ENCODE data around the gene EPS8. TPM values are rescaled to one million over a fixed set of nuclear protein-coding genes. Genes with fewer than 3 reads are reported as not detected.

The EPS8 gene
- total RNA-seq, 1 donor from 2014 or later: 58.2 TPM

GRCh38 chr12:15796493-15797141, 7.4 kb upstream of the EPS8 start:
- Histone ChIP-seq H3K27me3 (no peaks in the 10 kb centered on the region), H3K9me3 (no peaks in the 10 kb centered on the region), H3K36me3 (no peaks in the 10 kb centered on the region), H3K27ac (no peak overlapping the region), H3K4me3 (no peak overlapping the region), H3K4me1 (no peaks in the 10 kb centered on the region)
- TF ChIP-seq, protein P1, sequence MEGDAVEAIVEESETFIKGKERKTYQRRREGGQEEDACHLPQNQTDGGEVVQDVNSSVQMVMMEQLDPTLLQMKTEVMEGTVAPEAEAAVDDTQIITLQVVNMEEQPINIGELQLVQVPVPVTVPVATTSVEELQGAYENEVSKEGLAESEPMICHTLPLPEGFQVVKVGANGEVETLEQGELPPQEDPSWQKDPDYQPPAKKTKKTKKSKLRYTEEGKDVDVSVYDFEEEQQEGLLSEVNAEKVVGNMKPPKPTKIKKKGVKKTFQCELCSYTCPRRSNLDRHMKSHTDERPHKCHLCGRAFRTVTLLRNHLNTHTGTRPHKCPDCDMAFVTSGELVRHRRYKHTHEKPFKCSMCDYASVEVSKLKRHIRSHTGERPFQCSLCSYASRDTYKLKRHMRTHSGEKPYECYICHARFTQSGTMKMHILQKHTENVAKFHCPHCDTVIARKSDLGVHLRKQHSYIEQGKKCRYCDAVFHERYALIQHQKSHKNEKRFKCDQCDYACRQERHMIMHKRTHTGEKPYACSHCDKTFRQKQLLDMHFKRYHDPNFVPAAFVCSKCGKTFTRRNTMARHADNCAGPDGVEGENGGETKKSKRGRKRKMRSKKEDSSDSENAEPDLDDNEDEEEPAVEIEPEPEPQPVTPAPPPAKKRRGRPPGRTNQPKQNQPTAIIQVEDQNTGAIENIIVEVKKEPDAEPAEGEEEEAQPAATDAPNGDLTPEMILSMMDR (IDR thresholded peaks at IDR 0.05): no peak
- ATAC-seq: no peak
- no peak for DNase-seq
- intact Hi-C loops (cut with DNase I): no loop called here

DNA sequence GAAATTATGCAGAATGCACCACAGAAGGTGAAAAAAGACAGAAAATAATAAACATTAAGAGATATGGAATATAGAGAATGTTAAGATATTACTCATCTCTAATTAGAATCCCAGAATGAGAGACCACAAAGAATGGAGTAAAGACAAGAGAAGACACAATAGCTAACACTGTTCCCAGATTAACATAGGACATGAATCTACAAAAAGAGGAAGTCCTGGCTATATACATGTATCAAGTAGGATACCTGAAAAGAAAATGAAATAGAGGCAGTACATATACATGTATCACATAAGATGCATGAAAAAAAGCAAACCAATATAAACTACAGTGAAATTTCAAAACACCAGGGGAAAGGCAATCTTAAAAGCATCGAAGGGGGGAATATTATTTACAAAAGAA, 5.6 kb upstream of the EPS8 start:
- ATAC-seq: no peak

DNA sequence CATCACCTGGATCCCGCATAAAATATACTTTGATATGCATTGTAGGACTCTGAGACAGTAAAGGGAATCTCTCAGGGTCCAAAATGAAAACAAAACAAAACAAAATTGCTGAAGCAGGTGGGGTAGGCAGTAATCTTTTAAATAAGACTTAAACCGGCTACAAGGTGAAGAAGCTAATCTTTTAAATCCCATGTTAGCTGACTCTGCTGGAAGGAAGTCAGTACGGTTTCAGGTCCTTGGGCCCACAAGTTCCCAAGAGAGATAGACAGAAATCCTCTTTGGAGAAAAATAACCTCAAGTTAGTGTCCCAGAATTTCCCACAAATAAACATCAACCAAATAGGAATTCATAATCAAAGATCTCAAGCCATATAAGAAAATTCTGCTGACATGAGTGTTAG, 5.0 kb upstream of the EPS8 start:
- Histone ChIP-seq H3K4me1 (no peaks in the 10 kb centered on the region), H3K27ac (no peak overlapping the region)

More for the DNA sequence above, 5.6 kb upstream of the EPS8 start:
- intact Hi-C loops (cut with DNase I): no loop called here
- DNase-seq: no peak
- Histone ChIP-seq H3K4me3 (no peak overlapping the region), H3K9me3 (no peaks in the 10 kb centered on the region), H3K27me3 (no peaks in the 10 kb centered on the region), H3K4me1 (no peaks in the 10 kb centered on the region), H3K27ac (no peak overlapping the region), H3K36me3 (no peaks in the 10 kb centered on the region)
- TF ChIP-seq, protein P1 (IDR thresholded peaks at IDR 0.05): no peak

DNA sequence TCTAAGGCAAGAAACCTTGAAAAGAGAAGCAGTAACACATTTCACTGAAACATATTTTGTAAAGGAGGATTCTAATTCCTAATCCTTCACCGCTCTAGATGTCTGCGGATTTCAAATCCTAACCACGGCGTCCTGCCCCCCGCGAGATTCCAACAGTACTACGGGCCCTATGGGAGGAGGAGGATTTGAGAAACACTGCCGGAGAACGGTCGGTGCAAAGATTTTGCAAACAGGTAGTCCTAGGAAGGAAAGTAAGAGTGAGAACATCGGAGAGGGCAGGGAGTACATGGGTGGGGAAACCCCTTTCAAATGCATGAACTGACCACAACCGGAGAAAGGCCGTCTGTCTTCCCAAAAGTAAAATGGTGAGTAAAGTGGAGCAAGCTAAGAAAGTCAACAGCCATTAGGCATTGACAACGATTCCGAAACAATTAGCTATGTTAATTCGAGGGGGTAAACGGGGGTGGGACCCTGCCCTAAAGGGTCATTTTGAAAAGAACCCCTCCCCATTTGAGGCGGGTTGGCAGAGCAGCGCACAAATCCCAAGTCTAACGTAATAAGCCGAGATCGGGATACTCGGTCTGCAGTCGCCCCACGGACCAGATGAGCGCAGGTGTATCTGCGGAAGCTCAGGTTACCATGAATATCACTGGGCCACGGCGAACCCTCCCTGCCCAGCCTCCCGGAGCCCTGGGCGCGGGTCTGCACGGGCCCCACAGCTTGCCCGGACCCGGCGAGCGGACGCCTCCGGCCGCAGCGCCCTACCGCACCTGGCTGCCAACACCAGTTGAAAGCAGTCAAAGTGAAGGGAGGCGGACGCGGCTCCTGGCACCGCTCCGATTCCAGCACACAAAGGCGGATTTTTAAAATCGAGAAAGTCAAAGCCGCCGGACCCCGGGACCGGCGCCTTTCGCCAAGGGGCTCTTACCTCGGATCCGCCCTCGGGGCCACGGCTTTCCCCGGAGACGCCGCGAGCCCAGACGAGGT, 662 bp downstream of the EPS8 start:
- intact Hi-C loops (cut with DNase I): no loop called here
- TF ChIP-seq, protein P1 (IDR thresholded peaks at IDR 0.05): no peak
- Histone ChIP-seq H3K36me3 (no peaks in the 10 kb centered on the region), H3K9me3 (no peaks in the 10 kb centered on the region), H3K4me1 (no peaks in the 10 kb centered on the region), H3K27me3 (no peaks in the 10 kb centered on the region), H3K27ac (peak overlapping the region; percentile 83), H3K4me3 (peak overlapping the region; percentile 79)
- ATAC-seq (peak; percentile 47), DNase-seq (peak; percentile 68)

More for the DNA sequence above, 5.0 kb upstream of the EPS8 start:
- no peak overlapping the region for H3K4me3 ChIP-seq
- no peaks in the 10 kb centered on the region for H3K36me3 ChIP-seq
- intact Hi-C loops (cut with DNase I): no loop called here
- DNase-seq (no peak), ATAC-seq (no peak)
- TF ChIP-seq, protein P1 (IDR thresholded peaks at IDR 0.05): no peak
- no peaks in the 10 kb centered on the region for H3K27me3 ChIP-seq
- H3K9me3 ChIP-seq: no peaks in the 10 kb centered on the region

DNA sequence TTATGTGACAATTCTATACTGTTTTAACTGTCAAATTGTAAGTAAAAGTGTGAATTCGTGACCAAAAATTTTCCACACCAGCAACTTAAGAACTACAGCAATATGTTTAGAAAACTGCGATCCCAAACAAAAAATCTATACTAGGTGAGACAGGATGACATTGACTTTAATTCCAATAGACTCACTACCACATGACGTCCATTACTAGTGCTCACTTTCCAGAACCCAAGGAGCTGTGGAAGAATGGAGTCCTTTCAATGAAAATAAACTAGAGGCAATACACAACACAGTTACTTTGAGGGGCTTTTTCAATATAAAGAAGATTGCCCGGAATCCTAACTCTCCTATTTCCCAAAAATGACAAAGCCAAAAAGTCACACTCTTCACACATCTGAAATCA, 1.4 kb downstream of the EPS8 start:
- Histone ChIP-seq H3K4me3 (peak overlapping the region; percentile 79), H3K9me3 (no peaks in the 10 kb centered on the region), H3K27ac (peak overlapping the region; percentile 83), H3K36me3 (no peaks in the 10 kb centered on the region), H3K27me3 (no peaks in the 10 kb centered on the region), H3K4me1 (no peaks in the 10 kb centered on the region)
- DNase-seq (no peak), ATAC-seq (no peak)
- TF ChIP-seq, protein P1 (IDR thresholded peaks at IDR 0.05): no peak
- intact Hi-C loops (cut with DNase I): no loop called here
